ENCODE measurements around the gene GLT6D1. TPM values are rescaled to one million over a fixed set of nuclear protein-coding genes. Genes with fewer than 3 reads are reported as not detected.

The GLT6D1 gene
- total and polyA plus RNA-seq, 9 donors: not detected

DNA sequence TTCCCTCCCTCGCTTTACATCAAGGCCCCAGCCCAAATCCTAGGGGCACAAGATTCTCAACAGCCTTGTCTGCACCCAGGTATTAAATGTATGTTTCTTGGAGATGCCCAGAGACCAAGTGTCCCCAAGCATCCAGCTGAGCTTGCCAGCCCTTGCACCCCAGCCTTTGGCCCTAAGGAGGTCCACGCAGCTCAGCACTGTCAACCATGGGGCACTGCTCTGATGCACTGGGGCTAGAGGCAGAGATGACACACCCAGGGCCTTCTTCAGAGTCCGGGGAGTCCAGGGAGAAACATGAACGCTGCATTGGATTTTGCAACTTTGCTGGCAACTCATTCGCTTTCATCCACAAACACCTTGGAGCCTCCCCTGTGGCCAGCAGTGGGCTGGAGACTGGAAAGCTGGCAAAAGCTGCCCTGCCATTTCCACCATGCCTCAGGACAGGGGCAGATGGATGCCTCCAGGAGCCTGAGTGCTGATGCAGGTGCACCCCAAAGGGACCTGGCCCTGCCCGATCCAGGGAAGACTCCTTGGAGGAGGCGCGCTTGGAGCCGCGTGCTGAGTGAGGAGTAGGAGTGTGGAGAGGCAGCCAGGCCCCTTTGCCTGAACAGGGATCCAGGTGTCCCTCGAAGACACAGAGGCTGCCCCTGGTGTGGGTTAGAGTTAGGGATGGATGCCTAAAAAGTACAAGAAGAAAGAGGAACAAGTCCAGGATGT lies 58.5 kb downstream of the GLT6D1 start:
- no peak overlapping the region for H3K27ac ChIP-seq
- H3K27me3 ChIP-seq: no peaks in the 10 kb centered on the region
- WGBS, 3 donors: 86 to 89% (median 86%) methylated on average over 11 of the region's 11 CpGs
- DNase-seq: no peak
- no peak overlapping the region for H3K4me3 ChIP-seq
- intact Hi-C loops (cut with DNase I): no loop called here
- TF ChIP-seq POLR2A (IDR thresholded peaks at IDR 0.05) (no peak), EP300 (IDR thresholded peaks at IDR 0.05) (no peak)
- TF ChIP-seq, protein P1, sequence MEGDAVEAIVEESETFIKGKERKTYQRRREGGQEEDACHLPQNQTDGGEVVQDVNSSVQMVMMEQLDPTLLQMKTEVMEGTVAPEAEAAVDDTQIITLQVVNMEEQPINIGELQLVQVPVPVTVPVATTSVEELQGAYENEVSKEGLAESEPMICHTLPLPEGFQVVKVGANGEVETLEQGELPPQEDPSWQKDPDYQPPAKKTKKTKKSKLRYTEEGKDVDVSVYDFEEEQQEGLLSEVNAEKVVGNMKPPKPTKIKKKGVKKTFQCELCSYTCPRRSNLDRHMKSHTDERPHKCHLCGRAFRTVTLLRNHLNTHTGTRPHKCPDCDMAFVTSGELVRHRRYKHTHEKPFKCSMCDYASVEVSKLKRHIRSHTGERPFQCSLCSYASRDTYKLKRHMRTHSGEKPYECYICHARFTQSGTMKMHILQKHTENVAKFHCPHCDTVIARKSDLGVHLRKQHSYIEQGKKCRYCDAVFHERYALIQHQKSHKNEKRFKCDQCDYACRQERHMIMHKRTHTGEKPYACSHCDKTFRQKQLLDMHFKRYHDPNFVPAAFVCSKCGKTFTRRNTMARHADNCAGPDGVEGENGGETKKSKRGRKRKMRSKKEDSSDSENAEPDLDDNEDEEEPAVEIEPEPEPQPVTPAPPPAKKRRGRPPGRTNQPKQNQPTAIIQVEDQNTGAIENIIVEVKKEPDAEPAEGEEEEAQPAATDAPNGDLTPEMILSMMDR (IDR thresholded peaks at IDR 0.05): no peak
- H3K36me3 ChIP-seq: no peaks in the 10 kb centered on the region
- no peaks in the 10 kb centered on the region for H3K9me3 ChIP-seq
- no peaks in the 10 kb centered on the region for H3K4me1 ChIP-seq (ENCODE audit: insufficient read depth)

DNA sequence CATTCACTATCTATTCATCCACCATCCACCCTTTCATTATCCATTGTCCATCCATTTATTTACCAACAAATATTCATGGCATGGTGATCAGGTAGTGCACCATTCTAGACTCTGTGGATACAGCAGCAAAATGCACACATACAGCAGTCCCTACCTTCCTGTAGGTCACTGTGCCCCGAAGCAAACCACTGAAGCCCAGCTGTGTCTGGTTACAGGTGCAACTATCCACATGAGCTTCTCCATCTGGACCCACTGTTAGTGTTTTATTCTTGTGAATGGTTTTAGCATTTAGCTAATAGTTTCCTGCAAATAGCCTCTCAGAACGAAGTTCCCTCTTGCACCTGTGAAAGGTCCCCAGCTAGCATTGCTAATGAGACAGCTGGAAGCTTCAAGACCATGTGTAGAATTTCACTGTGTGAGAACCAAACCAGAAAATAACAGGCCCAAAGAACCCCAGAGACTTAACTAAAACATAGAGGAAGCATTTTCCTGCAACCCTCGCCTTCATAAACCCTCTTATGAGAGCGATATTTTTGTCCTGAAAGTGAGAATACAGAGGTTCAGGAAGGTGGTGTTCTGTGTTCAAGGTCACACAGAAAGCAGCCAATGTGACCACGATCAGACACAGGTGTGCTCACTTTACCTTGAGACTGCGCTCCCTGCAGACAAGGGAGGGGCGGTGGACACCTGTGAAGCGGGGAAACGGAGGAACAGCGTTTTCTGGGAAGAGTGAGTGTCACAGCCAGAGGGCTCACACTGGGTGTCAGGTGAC lies 59.3 kb downstream of the GLT6D1 start:
- intact Hi-C loops (cut with DNase I): no loop called here
- no peak overlapping the region for H3K4me3 ChIP-seq
- no peak for DNase-seq
- H3K9me3 ChIP-seq: no peaks in the 10 kb centered on the region
- no peak overlapping the region for H3K27ac ChIP-seq
- H3K27me3 ChIP-seq: no peaks in the 10 kb centered on the region
- WGBS, 3 donors: 55 to 67% (median 63%) methylated on average over 10 of the region's 10 CpGs
- H3K4me1 ChIP-seq (ENCODE audit: insufficient read depth): no peaks in the 10 kb centered on the region
- TF ChIP-seq, protein P1 (IDR thresholded peaks at IDR 0.05): no peak
- no peak for TF ChIP-seq EP300 (IDR thresholded peaks at IDR 0.05)
- no peak for TF ChIP-seq POLR2A (IDR thresholded peaks at IDR 0.05)
- no peaks in the 10 kb centered on the region for H3K36me3 ChIP-seq

DNA sequence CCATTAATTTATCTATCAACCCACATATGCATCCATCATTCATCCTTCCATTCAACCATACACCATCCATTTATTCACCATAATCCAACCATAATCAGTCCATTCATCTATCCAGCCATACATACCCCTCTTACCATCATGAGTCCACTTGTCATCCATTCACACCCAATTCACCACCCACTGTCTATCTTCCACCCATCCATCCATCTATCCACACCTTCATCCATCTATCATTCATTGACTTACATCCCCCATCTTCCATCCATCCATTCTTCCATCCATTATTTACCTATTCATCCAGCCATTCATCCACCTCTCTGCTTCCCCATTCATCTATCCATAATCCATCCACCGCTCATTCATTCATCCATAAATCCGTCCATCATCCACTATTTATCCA lies 60.0 kb downstream of the GLT6D1 start:
- TF ChIP-seq, protein P1 (IDR thresholded peaks at IDR 0.05): no peak
- TF ChIP-seq EP300 (IDR thresholded peaks at IDR 0.05) (no peak), POLR2A (IDR thresholded peaks at IDR 0.05) (no peak)

DNA sequence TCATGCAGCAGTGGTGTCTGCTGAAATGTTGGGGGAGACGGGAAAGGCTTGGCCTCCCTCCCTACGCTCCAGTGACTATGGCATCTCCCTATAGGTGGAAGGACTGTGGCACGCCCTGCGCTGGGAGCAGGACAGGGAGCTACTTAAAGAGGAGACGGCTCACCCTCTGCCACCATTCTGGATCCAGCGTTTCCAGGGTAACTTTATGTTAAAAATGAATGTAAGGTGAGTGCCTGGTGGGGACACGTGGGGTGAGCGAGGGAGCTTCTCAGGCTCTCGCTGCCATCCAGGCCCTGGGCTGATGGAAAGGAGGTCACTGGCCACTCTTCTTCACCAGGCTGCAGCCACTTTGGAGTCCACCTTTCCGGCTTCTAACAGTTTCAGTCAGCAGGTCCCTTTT lies 62.1 kb downstream of the GLT6D1 start:
- Histone ChIP-seq H3K4me1 (ENCODE audit: insufficient read depth) (no peaks in the 10 kb centered on the region), H3K27me3 (no peaks in the 10 kb centered on the region), H3K36me3 (no peaks in the 10 kb centered on the region), H3K4me3 (no peak overlapping the region), H3K9me3 (no peaks in the 10 kb centered on the region), H3K27ac (no peak overlapping the region)
- WGBS, 3 donors: 74 to 80% (median 74%) methylated on average over 10 of the region's 10 CpGs
- no peak for DNase-seq
- TF ChIP-seq POLR2A (IDR thresholded peaks at IDR 0.05) (no peak), EP300 (IDR thresholded peaks at IDR 0.05) (no peak)
- TF ChIP-seq, protein P1 (IDR thresholded peaks at IDR 0.05): no peak
- intact Hi-C loops (cut with DNase I): no loop called here

More for the DNA sequence above, 60.0 kb downstream of the GLT6D1 start:
- intact Hi-C loops (cut with DNase I): no loop called here
- H3K36me3 ChIP-seq: no peaks in the 10 kb centered on the region
- no peaks in the 10 kb centered on the region for H3K4me1 ChIP-seq (ENCODE audit: insufficient read depth)
- no peaks in the 10 kb centered on the region for H3K27me3 ChIP-seq
- DNase-seq: no peak
- no peak overlapping the region for H3K27ac ChIP-seq
- H3K4me3 ChIP-seq: no peak overlapping the region
- WGBS, 3 donors: 28 to 32% (median 31%) methylated on average over 2 of the region's 2 CpGs
- H3K9me3 ChIP-seq: no peaks in the 10 kb centered on the region
